HG03039 (cell line): ENCODE measurements around the gene COG3.
"Not testable (repeated sequence)": the region's sequence is repeated elsewhere in the genome, so short reads cannot be mapped to it uniquely, and the experiment has no call there.

Experiments used
- ATAC-seq: cut with Tn5 transposase; IDR thresholded peaks from one replicate; pipeline ENCODE4 v1.9.1; 2021; ENCODE audit warnings: mild to moderate bottlenecking, moderate library complexity; ENCODE audit not compliant: unreplicated experiment

COG3 gene, protein sequence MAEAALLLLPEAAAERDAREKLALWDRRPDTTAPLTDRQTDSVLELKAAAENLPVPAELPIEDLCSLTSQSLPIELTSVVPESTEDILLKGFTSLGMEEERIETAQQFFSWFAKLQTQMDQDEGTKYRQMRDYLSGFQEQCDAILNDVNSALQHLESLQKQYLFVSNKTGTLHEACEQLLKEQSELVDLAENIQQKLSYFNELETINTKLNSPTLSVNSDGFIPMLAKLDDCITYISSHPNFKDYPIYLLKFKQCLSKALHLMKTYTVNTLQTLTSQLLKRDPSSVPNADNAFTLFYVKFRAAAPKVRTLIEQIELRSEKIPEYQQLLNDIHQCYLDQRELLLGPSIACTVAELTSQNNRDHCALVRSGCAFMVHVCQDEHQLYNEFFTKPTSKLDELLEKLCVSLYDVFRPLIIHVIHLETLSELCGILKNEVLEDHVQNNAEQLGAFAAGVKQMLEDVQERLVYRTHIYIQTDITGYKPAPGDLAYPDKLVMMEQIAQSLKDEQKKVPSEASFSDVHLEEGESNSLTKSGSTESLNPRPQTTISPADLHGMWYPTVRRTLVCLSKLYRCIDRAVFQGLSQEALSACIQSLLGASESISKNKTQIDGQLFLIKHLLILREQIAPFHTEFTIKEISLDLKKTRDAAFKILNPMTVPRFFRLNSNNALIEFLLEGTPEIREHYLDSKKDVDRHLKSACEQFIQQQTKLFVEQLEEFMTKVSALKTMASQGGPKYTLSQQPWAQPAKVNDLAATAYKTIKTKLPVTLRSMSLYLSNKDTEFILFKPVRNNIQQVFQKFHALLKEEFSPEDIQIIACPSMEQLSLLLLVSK

DNA sequence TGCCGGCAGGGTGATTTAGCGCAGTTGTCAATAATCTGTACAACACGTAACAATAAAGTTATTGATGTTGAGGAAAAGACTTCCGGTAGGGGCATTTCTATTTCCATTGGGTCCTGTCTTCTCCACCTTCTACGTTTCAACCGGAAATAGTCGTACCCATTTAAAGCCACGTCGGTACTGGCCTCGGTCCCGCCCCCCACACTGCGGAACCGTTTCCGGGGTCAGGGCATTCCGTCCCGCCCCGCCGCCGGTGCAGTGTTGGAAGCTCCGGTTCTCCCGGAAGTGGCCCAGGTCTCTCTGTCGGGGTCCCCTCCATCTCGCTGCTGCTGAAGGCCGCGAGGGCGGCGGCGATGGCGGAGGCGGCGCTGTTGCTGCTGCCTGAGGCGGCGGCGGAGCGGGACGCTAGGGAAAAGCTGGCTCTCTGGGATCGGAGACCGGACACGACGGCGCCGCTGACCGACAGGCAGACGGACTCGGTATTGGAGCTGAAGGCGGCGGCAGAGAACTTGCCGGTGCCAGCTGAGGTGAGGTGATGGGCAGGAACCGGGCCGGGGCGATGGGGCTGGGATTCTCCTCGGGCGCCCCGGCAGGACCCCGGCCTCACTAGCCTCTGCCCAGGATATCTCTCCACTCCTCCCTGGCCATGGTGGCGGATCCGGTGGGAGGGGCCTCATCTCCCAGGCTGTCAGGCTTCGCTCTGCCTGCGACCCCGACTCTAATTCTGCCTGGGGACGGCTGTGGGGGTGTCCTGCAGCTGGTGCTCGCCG, at the start of gene COG3:
Gene COG3 (plus strand): TSS at position 253 of the 767 bp plus-strand sequence. CDS start 98 bp downstream, at position 351.
- peak; percentile 91 for ATAC-seq

- no peak for ATAC-seq
Observed at GRCh38 chr13:45415112-45415511, 49.6 kb upstream of the COG3 start.

DNA sequence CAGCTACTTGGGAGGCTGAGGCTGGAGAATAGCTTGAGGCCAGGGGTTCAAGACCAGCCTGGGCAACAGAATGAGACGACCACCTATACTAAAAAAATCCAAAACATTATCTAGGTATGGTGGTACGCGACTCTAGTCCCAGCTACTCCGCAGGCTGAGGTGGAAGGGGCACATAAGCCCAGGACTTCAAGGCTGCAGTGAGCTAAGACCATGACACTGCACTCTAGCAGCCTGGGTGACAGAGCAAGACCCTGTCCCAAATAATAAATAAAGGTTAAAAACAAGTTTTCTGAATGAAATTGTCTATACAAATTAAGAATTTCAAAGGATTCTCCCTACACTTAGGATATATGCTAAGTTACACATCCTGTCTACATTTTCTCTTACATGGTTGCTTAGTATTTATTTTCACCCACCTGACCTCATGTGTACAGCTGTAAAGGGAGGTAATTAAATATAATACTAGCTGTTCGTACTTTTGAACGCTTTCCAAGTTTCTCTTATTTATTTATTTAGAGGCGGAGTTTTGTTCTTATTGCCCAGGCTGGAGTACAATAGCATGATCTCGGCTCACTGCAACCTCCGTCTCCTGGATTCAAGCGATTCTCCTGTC, 48.1 kb upstream of the COG3 start:
- no peak for ATAC-seq

GRCh38 chr13:45417790-45418534, 46.8 kb upstream of the COG3 start, which contains the start of gene SLC25A30:
TSS of gene SLC25A30 (minus strand) at chr13:45418373. CDS start at chr13:45411425, 6,948 bp downstream.
- ATAC-seq = peak; percentile 82

DNA sequence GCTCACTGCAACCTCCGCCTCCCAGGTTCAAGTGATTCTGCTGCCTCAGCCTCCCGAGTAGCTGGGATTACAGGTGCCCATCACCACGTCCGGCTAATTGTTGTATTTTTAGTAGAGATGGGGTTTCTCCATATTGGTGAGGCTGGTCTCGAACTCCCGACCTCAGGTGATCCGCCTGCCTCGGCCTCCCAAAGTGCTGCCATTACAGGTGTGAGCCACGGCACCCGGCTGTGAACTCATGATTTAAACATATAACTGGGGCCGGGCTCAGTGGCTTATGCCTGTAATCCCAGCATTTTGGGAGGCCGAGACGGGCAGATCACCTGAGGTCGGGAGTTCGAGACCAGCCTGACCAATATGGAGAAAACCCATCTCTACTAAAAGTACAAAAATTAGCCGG, 45.4 kb upstream of the COG3 start:
- ATAC-seq = not testable (repeated sequence)

- no peak for ATAC-seq
Observed at GRCh38 chr13:45419945-45420344, 44.8 kb upstream of the COG3 start.

DNA sequence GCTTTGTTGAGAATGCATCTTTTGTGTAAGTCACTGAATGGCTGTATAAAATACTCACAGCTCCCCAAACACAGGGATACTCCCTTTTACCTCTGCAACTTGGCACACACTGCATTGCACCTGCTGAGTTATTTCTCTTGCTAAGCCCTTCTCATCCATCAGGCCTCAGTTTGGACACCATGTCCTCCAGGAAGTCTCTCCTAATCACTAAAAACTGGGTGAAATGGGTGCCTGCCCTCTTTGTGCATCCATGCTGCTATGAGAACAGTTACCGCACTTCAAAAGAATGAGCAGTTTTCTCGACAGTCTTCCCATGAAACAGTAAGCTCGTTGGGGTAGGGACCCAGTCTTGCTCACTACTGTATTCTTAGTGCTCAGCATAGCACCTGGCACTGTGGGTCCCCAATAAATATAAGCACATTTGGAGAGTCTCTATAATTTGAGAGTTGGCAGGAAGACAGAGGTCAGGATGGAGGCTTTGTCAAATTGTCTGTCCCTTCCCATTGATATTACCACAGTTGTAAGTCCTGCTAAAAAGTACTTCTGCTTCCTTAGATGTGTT, 41.9 kb upstream of the COG3 start:
- no peak for ATAC-seq

- ATAC-seq = not testable (repeated sequence)
Observed at GRCh38 chr13:45426056-45426841, 38.5 kb upstream of the COG3 start.

GRCh38 chr13:45432737-45433380, 31.9 kb upstream of the COG3 start:
- ATAC-seq = no peak

GRCh38 chr13:45433381-45433790, 31.4 kb upstream of the COG3 start:
- ATAC-seq = no peak

GRCh38 chr13:45434556-45435371, 30.0 kb upstream of the COG3 start:
- ATAC-seq = no peak

- ATAC-seq = no peak
Observed at GRCh38 chr13:45436332-45436731, 28.4 kb upstream of the COG3 start.

GRCh38 chr13:45436953-45437352, 27.8 kb upstream of the COG3 start:
- no peak for ATAC-seq

DNA sequence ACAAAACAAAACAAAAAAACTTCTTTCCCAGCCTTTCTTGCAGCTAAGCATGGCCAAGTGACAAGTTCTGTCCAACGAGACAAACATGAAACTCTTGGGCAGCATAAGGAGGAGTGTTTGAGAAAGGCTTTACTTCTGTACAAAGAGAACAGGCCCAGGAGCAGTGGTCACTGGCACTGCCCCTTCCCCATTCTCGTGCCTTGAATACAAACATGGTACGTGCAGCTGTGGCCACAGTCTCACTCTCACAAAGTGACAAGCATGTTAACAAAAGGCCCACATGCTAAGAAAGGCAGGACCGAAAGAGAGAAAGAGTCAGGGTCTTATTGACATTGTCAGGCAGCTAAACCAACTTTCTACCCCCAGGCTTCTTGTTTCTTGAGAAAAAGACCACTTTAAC, 26.8 kb upstream of the COG3 start:
- no peak for ATAC-seq

GRCh38 chr13:45439008-45439407, 25.7 kb upstream of the COG3 start:
- no peak for ATAC-seq

DNA sequence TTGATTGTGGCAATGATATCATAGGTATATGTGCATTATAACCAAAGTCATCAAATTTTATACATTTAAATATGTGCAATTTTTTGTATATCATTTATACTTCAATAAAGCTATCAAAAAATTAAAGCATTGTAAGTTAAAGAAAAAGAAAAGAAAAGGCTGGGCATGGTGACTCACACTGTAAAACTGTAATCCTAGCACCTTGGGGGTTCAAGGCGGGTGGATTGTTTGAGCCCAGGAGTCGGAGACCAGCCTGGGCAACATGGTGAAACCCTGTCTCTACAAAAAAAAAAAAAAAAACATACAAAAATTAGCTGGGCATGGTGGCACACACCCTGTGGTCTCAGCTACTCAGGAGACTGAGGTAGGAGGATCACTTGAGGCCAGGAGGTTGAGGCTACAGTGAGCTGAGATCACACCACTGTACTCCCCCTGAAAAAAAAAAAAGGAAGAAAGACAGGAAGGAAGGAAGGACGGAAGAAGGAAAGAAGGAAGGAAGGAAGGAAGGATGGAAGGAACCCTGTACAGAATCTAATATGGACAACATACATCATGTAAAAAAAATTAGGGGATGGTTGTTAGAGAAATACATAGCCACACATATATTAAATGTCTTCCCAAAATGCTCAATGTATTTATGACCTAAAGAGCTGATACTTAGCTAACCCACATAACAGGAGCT, 24.8 kb upstream of the COG3 start:
- ATAC-seq = no peak

DNA sequence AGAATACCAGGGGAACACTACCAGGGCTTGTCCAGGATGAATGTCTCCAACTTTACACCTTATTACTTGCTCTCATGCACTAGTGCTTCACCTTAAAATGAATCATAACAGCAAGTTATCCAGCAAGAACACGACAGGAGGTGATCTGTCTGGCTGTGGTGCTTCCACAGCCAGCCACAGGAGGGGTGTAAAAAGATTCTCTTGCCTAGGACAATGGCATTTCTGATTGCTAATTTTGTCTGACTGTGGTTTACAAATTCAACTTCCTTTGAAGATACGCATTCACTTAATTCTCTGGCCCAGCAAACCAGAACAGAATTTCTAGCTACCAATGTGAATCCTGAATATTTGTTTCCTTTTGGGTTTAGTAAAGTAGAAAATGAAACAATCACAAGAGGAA, 23.1 kb upstream of the COG3 start:
- ATAC-seq = no peak
